ENCODE results near the gene ACP5.

Gene ACP5

GRCh38 chr19:11530432-11530831, 47.0 kb downstream of the ACP5 start:
- TF ChIP-seq CTCF (IDR thresholded peaks at IDR 0.05; ENCODE audit: insufficient read depth, low read length, missing control alignments), result peak; percentile 33
- ChIA-PET POLR2A (no interaction called here), CTCF (interaction anchor here (0.9 to 1.0 kb wide), 2 partner anchors 9 to 28 kb away, joined by 3 to 4 read pairs; partner anchors contain the start of genes CNN1 and ELOF1)
- no peak for DNase-seq (ENCODE audit: low read depth, low spot score)
- no peak overlapping the region for H3K4me3 ChIP-seq (ENCODE audit: low read depth, low read length)

GRCh38 chr19:11528551-11529341, 48.7 kb downstream of the ACP5 start, which contains the start of gene ECSIT:
Gene ECSIT (minus strand): TSS chr19:11529134. CDS start chr19:11519170, 9,964 bp downstream.
- peak within 1 kb of the TSS; percentile 85 for H3K4me3 ChIP-seq (ENCODE audit: low read depth, low read length)
- no peak for TF ChIP-seq CTCF (IDR thresholded peaks at IDR 0.05; ENCODE audit: insufficient read depth, low read length, missing control alignments)
- ChIA-PET POLR2A (interaction anchor here (1.2 kb wide), 1 partner anchor 10 kb away, joined by 3 read pairs; the partner anchor contains the start of gene CNN1), CTCF (interaction anchor here (1.4 to 2.1 kb wide), 4 partner anchors 9 to 46 kb away, joined by 5 to 8 read pairs (median 6); partner anchors contain the start of gene CNN1)
- peak; percentile 90 for DNase-seq (ENCODE audit: low read depth, low spot score)

Data from AG04449 (cell line).